ENCODE data around the gene TESK1. TPM values are rescaled to one million over a fixed set of nuclear protein-coding genes. Genes with fewer than 3 reads are reported as not detected.
A peak's percentile ranks its signal among the peaks of the same experiment; 100 is the strongest.

Gene TESK1
- total RNA-seq, 1 experiment from 2014 or later: 27.9 TPM

GRCh38 chr9:35658968-35659220 is 53.8 kb downstream of the TESK1 start:
- Histone ChIP-seq H3K36me3 (ENCODE audit: control insufficient read depth, insufficient read depth, low read length) (no peaks in the 10 kb centered on the region), H3K4me1 (peaks cover 7% of the 10 kb centered on the region), H3K27me3 (replicated peaks; ENCODE audit: control insufficient read depth, insufficient read depth, low read length) (no peaks in the 10 kb centered on the region), H3K4me3 (ENCODE audit: low read depth, low read length) (peak overlapping the region; percentile 95), H3K9me3 (no peaks in the 10 kb centered on the region)
- intact Hi-C loops (cut with micrococcal nuclease; ENCODE audit: unreplicated experiment): loop anchor here (2.0 to 5.0 kb wide), 2 partner anchors 33 to 156 kb away; partner anchors contain the start of gene HINT2
- Mint-ChIP-seq H3K9me3 (ENCODE audit: unreplicated experiment) (no peaks in the 10 kb centered on the region), H3K27me3 (ENCODE audit: insufficient read depth, unreplicated experiment) (peaks cover 3% of the 10 kb centered on the region), H3K4me3 (ENCODE audit: unreplicated experiment) (peak overlapping the region; percentile 76), H3K4me1 (ENCODE audit: low read depth, unreplicated experiment) (peaks cover 18% of the 10 kb centered on the region), H3K36me3 (ENCODE audit: insufficient read depth, unreplicated experiment) (peaks cover 52% of the 10 kb centered on the region), H3K27ac (ENCODE audit: unreplicated experiment) (peak overlapping the region; percentile 82)
- BruUV-seq (replicated peaks): no TSS peak
- TF ChIP-seq, protein P1, sequence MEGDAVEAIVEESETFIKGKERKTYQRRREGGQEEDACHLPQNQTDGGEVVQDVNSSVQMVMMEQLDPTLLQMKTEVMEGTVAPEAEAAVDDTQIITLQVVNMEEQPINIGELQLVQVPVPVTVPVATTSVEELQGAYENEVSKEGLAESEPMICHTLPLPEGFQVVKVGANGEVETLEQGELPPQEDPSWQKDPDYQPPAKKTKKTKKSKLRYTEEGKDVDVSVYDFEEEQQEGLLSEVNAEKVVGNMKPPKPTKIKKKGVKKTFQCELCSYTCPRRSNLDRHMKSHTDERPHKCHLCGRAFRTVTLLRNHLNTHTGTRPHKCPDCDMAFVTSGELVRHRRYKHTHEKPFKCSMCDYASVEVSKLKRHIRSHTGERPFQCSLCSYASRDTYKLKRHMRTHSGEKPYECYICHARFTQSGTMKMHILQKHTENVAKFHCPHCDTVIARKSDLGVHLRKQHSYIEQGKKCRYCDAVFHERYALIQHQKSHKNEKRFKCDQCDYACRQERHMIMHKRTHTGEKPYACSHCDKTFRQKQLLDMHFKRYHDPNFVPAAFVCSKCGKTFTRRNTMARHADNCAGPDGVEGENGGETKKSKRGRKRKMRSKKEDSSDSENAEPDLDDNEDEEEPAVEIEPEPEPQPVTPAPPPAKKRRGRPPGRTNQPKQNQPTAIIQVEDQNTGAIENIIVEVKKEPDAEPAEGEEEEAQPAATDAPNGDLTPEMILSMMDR (IDR thresholded peaks at IDR 0.05; ENCODE audit: insufficient read depth in 1 of 2, low read depth in 1 of 2, low read length in 1 of 2, severe bottlenecking in 1 of 2, unreplicated experiment in 1 of 2): no peak
- no peak for DNase-seq
- ChIA-PET POLR2A (interaction anchor here (1.4 kb wide), 1 partner anchor 69 kb away, joined by 5 read pairs; no protein-coding TSS in a partner anchor), CTCF (interaction anchor here (1.2 to 2.9 kb wide), 4 partner anchors 12 to 92 kb away, joined by 3 to 31 read pairs (median 6); no protein-coding TSS in a partner anchor)

GRCh38 chr9:35659340-35659739 is 54.3 kb downstream of the TESK1 start:
- no peak for DNase-seq
- Histone ChIP-seq H3K36me3 (ENCODE audit: control insufficient read depth, insufficient read depth, low read length) (no peaks in the 10 kb centered on the region), H3K4me3 (ENCODE audit: low read depth, low read length) (peak overlapping the region; percentile 95), H3K27me3 (replicated peaks; ENCODE audit: control insufficient read depth, insufficient read depth, low read length) (no peaks in the 10 kb centered on the region), H3K4me1 (peaks cover 12% of the 10 kb centered on the region), H3K9me3 (no peaks in the 10 kb centered on the region)
- peak overlapping the region; percentile 82 for H3K27ac Mint-ChIP-seq (ENCODE audit: unreplicated experiment)
- intact Hi-C loops (cut with micrococcal nuclease; ENCODE audit: unreplicated experiment): loop anchor here (2.0 to 5.0 kb wide), 2 partner anchors 33 to 155 kb away; partner anchors contain the start of gene HINT2
- CTCF ChIA-PET: interaction anchor here (2.9 kb wide), 1 partner anchor 13 kb away, joined by 31 read pairs; no protein-coding TSS in a partner anchor
- H3K4me3 Mint-ChIP-seq (ENCODE audit: unreplicated experiment): peak overlapping the region; percentile 76
- TF ChIP-seq, protein P1 (IDR thresholded peaks at IDR 0.05; ENCODE audit: insufficient read depth in 1 of 2, low read depth in 1 of 2, low read length in 1 of 2, severe bottlenecking in 1 of 2, unreplicated experiment in 1 of 2): no peak
- peaks cover 3% of the 10 kb centered on the region for H3K27me3 Mint-ChIP-seq (ENCODE audit: insufficient read depth, unreplicated experiment)
- no TSS peak for BruUV-seq (replicated peaks)
- POLR2A ChIA-PET: interaction anchor here (1.4 kb wide), 1 partner anchor 69 kb away, joined by 5 read pairs; no protein-coding TSS in a partner anchor
- H3K9me3 Mint-ChIP-seq (ENCODE audit: unreplicated experiment): no peaks in the 10 kb centered on the region
- H3K4me1 Mint-ChIP-seq (ENCODE audit: low read depth, unreplicated experiment): peaks cover 18% of the 10 kb centered on the region
- peaks cover 52% of the 10 kb centered on the region for H3K36me3 Mint-ChIP-seq (ENCODE audit: insufficient read depth, unreplicated experiment)

Small RNAs within 50 kb of the gene (microRNA-seq; reads per million reads assigned to microRNA genes)
- 0.56 reads per million for gene MIR4667

Other genes starting within 250 kb of the TESK1 start
- 13.0 and 13.5 TPM in 2 replicates for gene RUSC2, start 115.2 kb upstream of the TESK1 start, total RNA-seq (2022)
- gene CD72, start 13.2 kb downstream of the TESK1 start, total RNA-seq (2022): 0.70 and 0.95 TPM in 2 replicates
- not detected in 2 replicates for gene SIT1, start 45.7 kb downstream of the TESK1 start, total RNA-seq (2022)
- gene RMRP, start 52.8 kb downstream of the TESK1 start, total RNA-seq (2022): 10,161 and 10,726 TPM in 2 replicates
- 11.8 and 12.1 TPM in 2 replicates for gene CCDC107, start 53.0 kb downstream of the TESK1 start, total RNA-seq (2022)
- gene ARHGEF39, start 59.9 kb downstream of the TESK1 start, total RNA-seq (2022): 31.4 and 32.8 TPM in 2 replicates
- not detected in 2 replicates for gene CA9, start 68.7 kb downstream of the TESK1 start, total RNA-seq (2022)
- gene TPM2, start 84.7 kb downstream of the TESK1 start, total RNA-seq (2022): 21.8 and 26.5 TPM in 2 replicates
- gene TLN1, start 126.9 kb downstream of the TESK1 start, total RNA-seq (2022): 147 and 165 TPM in 2 replicates
- 50.4 and 54.1 TPM in 2 replicates for gene CREB3, start 127.4 kb downstream of the TESK1 start, total RNA-seq (2022)
- 108 and 111 TPM in 2 replicates for gene GBA2, start 144.0 kb downstream of the TESK1 start, total RNA-seq (2022)
- gene RGP1, start 144.0 kb downstream of the TESK1 start, total RNA-seq (2022): 25.0 and 27.1 TPM in 2 replicates
- gene MSMP, start 149.0 kb downstream of the TESK1 start, total RNA-seq (2022): not detected in 2 replicates
- 40.5 and 44.1 TPM in 2 replicates for gene NPR2, start 186.3 kb downstream of the TESK1 start, total RNA-seq (2022)
- 0.19 and 0.29 TPM in 2 replicates for gene SPAG8, start 207.0 kb downstream of the TESK1 start, total RNA-seq (2022)
- 88.0 and 110 TPM in 2 replicates for gene HINT2, start 209.8 kb downstream of the TESK1 start, total RNA-seq (2022)
- not detected in 2 replicates for gene FAM221B, start 223.5 kb downstream of the TESK1 start, total RNA-seq (2022)
- 4.8 and 4.9 TPM in 2 replicates for gene TMEM8B, start 224.0 kb downstream of the TESK1 start, total RNA-seq (2022)

All from Caco-2 (cell line).